Ishikawa (cell line): ENCODE measurements around the gene DNALI1.

Experiments used
- CREB1 ChIP-seq: IDR thresholded peaks from 2 replicates; pipeline ENCODE4 v1.6.1; 2012; ENCODE audit warnings: low read depth
- EGR1 ChIP-seq: IDR thresholded peaks from 2 replicates; pipeline ENCODE4 v1.6.1; 2012
- EP300 ChIP-seq: IDR thresholded peaks from 2 replicates; pipeline ENCODE4 v1.6.1; 2012; ENCODE audit warnings: borderline replicate concordance
- FOXM1 ChIP-seq: IDR thresholded peaks from 2 replicates; pipeline ENCODE4 v1.6.1; 2012; ENCODE audit warnings: low read depth, borderline replicate concordance
- MAX ChIP-seq: IDR thresholded peaks from 2 replicates; pipeline ENCODE4 v1.6.1; 2012
- NFIC ChIP-seq: IDR thresholded peaks from 2 replicates; pipeline ENCODE4 v1.6.1; 2012
- RAD21 ChIP-seq: IDR thresholded peaks from 2 replicates; pipeline ENCODE4 v1.6.1; 2012; ENCODE audit warnings: low read depth
- REST ChIP-seq: IDR thresholded peaks from 2 replicates; pipeline ENCODE4 v1.6.1; 2012; ENCODE audit warnings: low read depth, mild to moderate bottlenecking
- TAF1 ChIP-seq: IDR thresholded peaks from 2 replicates; pipeline ENCODE4 v1.6.1; 2012; ENCODE audit warnings: low read depth, mild to moderate bottlenecking
- TCF12 ChIP-seq: IDR thresholded peaks from 2 replicates; pipeline ENCODE4 v1.6.1; 2012; ENCODE audit warnings: low read depth
- TEAD4 ChIP-seq: IDR thresholded peaks from 2 replicates; pipeline ENCODE4 v1.6.1; 2012
- USF1 ChIP-seq: IDR thresholded peaks from 2 replicates; pipeline ENCODE4 v1.6.1; 2012
- YY1 ChIP-seq: IDR thresholded peaks from 2 replicates; pipeline ENCODE4 v1.6.1; 2012; ENCODE audit warnings: low read depth

- TF ChIP-seq TEAD4 (no peak), EGR1 (no peak), NFIC (no peak), YY1 (no peak), TAF1 (no peak), USF1 (no peak), RAD21 (no peak), EP300 (no peak), MAX (no peak), REST (no peak), FOXM1 (no peak), CREB1 (no peak), TCF12 (no peak)
Observed at GRCh38 chr1:37609002-37609401, 52.3 kb downstream of the DNALI1 start.
